ELR (cell line): ENCODE data around the gene PXDN.
A peak's percentile ranks its signal among the peaks of the same experiment; 100 is the strongest.

Experiments
- DNase-seq: peaks from one replicate; pipeline ENCODE4 v3.0.0-alpha.2; 2015; ENCODE audit warnings: low read depth

PXDN gene

GRCh38 chr2:1594373-1595171 is 149.7 kb downstream of the PXDN start:
- DNase-seq: no peak

GRCh38 chr2:1594123-1594372 is 150.3 kb downstream of the PXDN start:
- no peak for DNase-seq

GRCh38 chr2:1593371-1594122 is 150.8 kb downstream of the PXDN start:
- peak; percentile 90 for DNase-seq

GRCh38 chr2:1591978-1592907 is 152.1 kb downstream of the PXDN start:
- peak; percentile 45 for DNase-seq

- no peak for DNase-seq
Measured at GRCh38 chr2:1591461-1591770, 152.9 kb downstream of the PXDN start.

GRCh38 chr2:1590596-1591460 is 153.5 kb downstream of the PXDN start:
- DNase-seq: no peak

- peak; percentile 65 for DNase-seq
Measured at GRCh38 chr2:1588978-1589621, 155.2 kb downstream of the PXDN start.

- no peak for DNase-seq
Measured at GRCh38 chr2:1588051-1588977, 156.0 kb downstream of the PXDN start.

- no peak for DNase-seq
Measured at GRCh38 chr2:1586923-1587840, 157.1 kb downstream of the PXDN start.

GRCh38 chr2:1586251-1586922 is 157.9 kb downstream of the PXDN start:
- DNase-seq: no peak

GRCh38 chr2:1585635-1586034 is 158.7 kb downstream of the PXDN start:
- no peak for DNase-seq

GRCh38 chr2:1584691-1585485 is 159.4 kb downstream of the PXDN start:
- peak; percentile 66 for DNase-seq

- DNase-seq: no peak
Measured at GRCh38 chr2:1584051-1584531, 160.2 kb downstream of the PXDN start.

GRCh38 chr2:1582891-1583341 is 161.4 kb downstream of the PXDN start:
- no peak for DNase-seq

- DNase-seq: peak; percentile 40
Measured at GRCh38 chr2:1581965-1582625, 162.2 kb downstream of the PXDN start.
